RWPE2 (cell line): ENCODE data around the gene FHOD3.

Experiments
- ATAC-seq: fragments of 200-7000 bp; cut with Tn5 transposase; 3 replicates; pipeline ENCODE4 v1.9.1; 2021; ENCODE audit warnings: low read depth
- DNase-seq: peaks from one replicate; pipeline ENCODE4 v3.0.0-alpha.2; 2020; ENCODE audit warnings: low spot score
- H3K27ac ChIP-seq: fragments of 450-650 bp; 2 replicates; pipeline ENCODE4 v1.5.1; 2017; ENCODE audit warnings: mild to moderate bottlenecking; ENCODE audit not compliant: poor library complexity, severe bottlenecking
- H3K27me3 ChIP-seq: fragments of 250-450 bp; sonication (Bioruptor Pico); 2 replicates; pipeline ENCODE4 v1.5.1; 2021; ENCODE audit warnings: mild to moderate bottlenecking, moderate library complexity; ENCODE audit not compliant: insufficient read depth, poor library complexity, severe bottlenecking
- H3K36me3 ChIP-seq: fragments of 250-450 bp; sonication (Bioruptor Pico); 2 replicates; pipeline ENCODE4 v1.5.1; 2020; ENCODE audit warnings: low read depth, mild to moderate bottlenecking, moderate library complexity
- H3K4me1 ChIP-seq: fragments of 250-450 bp; sonication (Bioruptor Pico); 2 replicates; pipeline ENCODE4 v1.5.1; 2021; ENCODE audit warnings: mild to moderate bottlenecking, moderate library complexity; ENCODE audit not compliant: insufficient read depth, poor library complexity, severe bottlenecking
- H3K4me3 ChIP-seq: fragments of 250-450 bp; sonication (Bioruptor Pico); 2 replicates; pipeline ENCODE4 v1.5.1; 2021; ENCODE audit warnings: mild to moderate bottlenecking, moderate library complexity; ENCODE audit not compliant: severe bottlenecking
- H3K9me3 ChIP-seq: fragments of 250-450 bp; sonication (Bioruptor Pico); 2 replicates; pipeline ENCODE4 v1.5.1; 2021; ENCODE audit warnings: mild to moderate bottlenecking, moderate library complexity; ENCODE audit not compliant: severe bottlenecking
- CTCF ChIP-seq: fragments of 450-650 bp; IDR thresholded peaks from one replicate; pipeline ENCODE4 v1.5.1; 2017; ENCODE audit warnings: mild to moderate bottlenecking, moderate library complexity; ENCODE audit not compliant: poor library complexity, severe bottlenecking

FHOD3 gene

GRCh38 chr18:36809590-36810381 is 512.3 kb downstream of the FHOD3 start:
- Histone ChIP-seq H3K4me1 (no peaks in the 10 kb centered on the region), H3K36me3 (peaks cover 57% of the 10 kb centered on the region), H3K27me3 (no peaks in the 10 kb centered on the region), H3K4me3 (no peak overlapping the region), H3K27ac (no peak overlapping the region), H3K9me3 (no peaks in the 10 kb centered on the region)
- DNase-seq (no peak), ATAC-seq (peak; percentile 87)
- TF ChIP-seq CTCF, result peak; percentile 92

DNA sequence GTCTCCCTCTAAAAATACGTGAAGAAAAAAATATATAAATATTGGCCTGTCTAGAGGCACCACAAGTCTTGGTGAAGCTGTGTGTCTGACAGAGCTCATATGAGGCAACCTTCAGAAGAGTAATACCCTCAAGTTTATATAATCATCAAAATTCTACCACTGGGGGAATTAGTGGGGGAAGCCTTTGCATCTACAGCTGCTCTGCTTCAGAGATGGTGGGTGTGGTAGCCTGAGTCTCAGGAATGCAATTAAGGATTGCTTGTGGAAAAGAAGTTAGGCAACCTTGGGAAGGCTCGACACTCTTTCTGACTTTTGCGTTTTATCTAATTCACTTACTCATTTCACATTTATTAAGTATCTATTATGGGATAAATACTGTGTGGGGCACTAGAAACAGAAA is 513.9 kb downstream of the FHOD3 start:
- TF ChIP-seq CTCF, result no peak

DNA sequence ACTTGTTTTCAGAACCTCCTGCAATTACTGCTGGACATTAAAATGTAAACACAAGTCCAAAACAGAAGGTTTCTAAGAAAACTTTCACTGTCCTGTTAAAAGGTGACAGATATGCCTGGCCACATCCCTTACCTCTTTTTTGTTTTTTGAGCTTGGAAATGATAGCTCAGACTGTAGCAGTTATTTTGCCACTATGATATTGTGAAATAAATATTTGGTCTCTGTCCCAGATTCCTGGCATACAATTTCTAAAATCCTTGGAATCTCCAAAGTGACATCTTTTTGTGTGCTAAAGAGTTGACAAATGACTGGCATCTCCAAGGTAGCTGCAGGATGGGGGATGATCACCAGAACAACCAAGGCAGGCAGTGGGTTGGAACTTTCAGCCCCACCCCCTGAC is 514.4 kb downstream of the FHOD3 start:
- Histone ChIP-seq H3K4me3 (no peak overlapping the region), H3K27me3 (no peaks in the 10 kb centered on the region), H3K9me3 (no peaks in the 10 kb centered on the region), H3K27ac (no peak overlapping the region), H3K4me1 (peaks cover 3% of the 10 kb centered on the region), H3K36me3 (peaks cover 56% of the 10 kb centered on the region)
- ATAC-seq, result no peak
- DNase-seq, result no peak
- TF ChIP-seq CTCF, result no peak

More for the DNA sequence above, 513.9 kb downstream of the FHOD3 start:
- no peak for DNase-seq
- Histone ChIP-seq H3K27me3 (no peaks in the 10 kb centered on the region), H3K9me3 (no peaks in the 10 kb centered on the region), H3K4me1 (peaks cover 3% of the 10 kb centered on the region), H3K36me3 (peaks cover 55% of the 10 kb centered on the region), H3K4me3 (no peak overlapping the region), H3K27ac (no peak overlapping the region)
- no peak for ATAC-seq

DNA sequence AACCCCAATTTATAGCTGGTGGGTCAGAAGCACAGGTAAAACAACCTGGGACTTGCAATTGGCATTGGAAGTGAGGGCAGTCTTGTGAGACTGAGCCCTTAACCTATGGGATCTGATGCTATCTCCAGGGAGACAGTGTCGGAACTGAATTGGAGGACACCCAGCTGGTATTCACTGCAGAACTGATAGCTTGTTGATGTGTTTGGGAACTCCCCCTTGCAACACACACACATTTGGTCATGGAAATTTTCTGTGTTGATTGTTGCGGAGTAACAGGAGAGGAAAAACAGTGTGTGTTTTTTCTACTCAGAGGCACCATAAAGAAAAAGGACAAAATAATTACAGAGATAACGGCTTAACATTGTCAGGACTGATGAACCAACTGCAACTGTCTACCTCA is 515.2 kb downstream of the FHOD3 start:
- Histone ChIP-seq H3K27me3 (no peaks in the 10 kb centered on the region), H3K36me3 (peaks cover 51% of the 10 kb centered on the region), H3K4me3 (no peak overlapping the region), H3K9me3 (no peaks in the 10 kb centered on the region), H3K4me1 (peaks cover 3% of the 10 kb centered on the region), H3K27ac (no peak overlapping the region)
- DNase-seq (no peak), ATAC-seq (no peak)
- TF ChIP-seq CTCF, result no peak

- no peak for DNase-seq
- no peak for TF ChIP-seq CTCF
- H3K4me3 ChIP-seq, result no peak overlapping the region
- H3K27me3 ChIP-seq, result no peaks in the 10 kb centered on the region
- ATAC-seq, result no peak
- H3K36me3 ChIP-seq, result peaks cover 50% of the 10 kb centered on the region
- no peaks in the 10 kb centered on the region for H3K9me3 ChIP-seq
- peaks cover 3% of the 10 kb centered on the region for H3K4me1 ChIP-seq
- H3K27ac ChIP-seq, result no peak overlapping the region
These were observed 515.7 kb downstream of the FHOD3 start for GRCh38 chr18:36813101-36813775.
